ENCODE measurements around the gene LANCL3.

DNA sequence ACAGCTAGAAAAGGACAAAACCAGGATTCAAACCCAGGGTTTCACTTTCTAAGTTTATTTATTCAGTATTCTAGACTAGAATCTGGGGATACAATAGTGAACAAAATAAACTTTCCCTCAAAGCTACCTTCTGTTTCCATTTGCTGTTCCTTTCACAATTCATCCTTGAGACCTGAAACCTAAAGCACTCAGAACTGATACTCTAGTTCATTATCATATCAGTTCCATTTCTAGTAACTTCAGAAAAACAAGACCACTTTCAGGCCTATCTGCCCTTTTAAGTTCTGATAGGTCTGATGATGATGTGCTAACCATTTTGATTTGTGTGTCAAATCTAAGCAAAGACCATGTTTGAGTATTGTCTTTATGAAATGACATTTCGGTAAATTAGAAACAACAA, 106.3 kb downstream of the LANCL3 start:
- TF ChIP-seq, protein P1, sequence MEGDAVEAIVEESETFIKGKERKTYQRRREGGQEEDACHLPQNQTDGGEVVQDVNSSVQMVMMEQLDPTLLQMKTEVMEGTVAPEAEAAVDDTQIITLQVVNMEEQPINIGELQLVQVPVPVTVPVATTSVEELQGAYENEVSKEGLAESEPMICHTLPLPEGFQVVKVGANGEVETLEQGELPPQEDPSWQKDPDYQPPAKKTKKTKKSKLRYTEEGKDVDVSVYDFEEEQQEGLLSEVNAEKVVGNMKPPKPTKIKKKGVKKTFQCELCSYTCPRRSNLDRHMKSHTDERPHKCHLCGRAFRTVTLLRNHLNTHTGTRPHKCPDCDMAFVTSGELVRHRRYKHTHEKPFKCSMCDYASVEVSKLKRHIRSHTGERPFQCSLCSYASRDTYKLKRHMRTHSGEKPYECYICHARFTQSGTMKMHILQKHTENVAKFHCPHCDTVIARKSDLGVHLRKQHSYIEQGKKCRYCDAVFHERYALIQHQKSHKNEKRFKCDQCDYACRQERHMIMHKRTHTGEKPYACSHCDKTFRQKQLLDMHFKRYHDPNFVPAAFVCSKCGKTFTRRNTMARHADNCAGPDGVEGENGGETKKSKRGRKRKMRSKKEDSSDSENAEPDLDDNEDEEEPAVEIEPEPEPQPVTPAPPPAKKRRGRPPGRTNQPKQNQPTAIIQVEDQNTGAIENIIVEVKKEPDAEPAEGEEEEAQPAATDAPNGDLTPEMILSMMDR (conservative IDR thresholded peaks at IDR 0.05; ENCODE audit: low read length) = no peak
- no peak for TF ChIP-seq EZH2phosphoT487 (IDR thresholded peaks at IDR 0.05; ENCODE audit: borderline replicate concordance)
